Retinal pigment epithelial cell (primary cell): ENCODE measurements around the gene ROCK1.
"Not testable (repeated sequence)": the region's sequence is repeated elsewhere in the genome, so short reads cannot be mapped to it uniquely, and the experiment has no call there.

Source experiments
- DNase-seq: peaks from one replicate; pipeline ENCODE4 v3.0.0-alpha.2; 2010; ENCODE audit warnings: low read depth
- H3K4me3 ChIP-seq: 2 replicates; pipeline ENCODE4 v1.5.1; 2011; ENCODE audit warnings: mild to moderate bottlenecking, low read length, control low read depth, moderate library complexity
- TF ChIP-seq, protein P1 (sequence below): conservative IDR thresholded peaks from 2 replicates; pipeline ENCODE4 v1.5.1; 2011; ENCODE audit warnings: low read depth, low read length, control low read depth, inconsistent platforms

The ROCK1 gene

DNA sequence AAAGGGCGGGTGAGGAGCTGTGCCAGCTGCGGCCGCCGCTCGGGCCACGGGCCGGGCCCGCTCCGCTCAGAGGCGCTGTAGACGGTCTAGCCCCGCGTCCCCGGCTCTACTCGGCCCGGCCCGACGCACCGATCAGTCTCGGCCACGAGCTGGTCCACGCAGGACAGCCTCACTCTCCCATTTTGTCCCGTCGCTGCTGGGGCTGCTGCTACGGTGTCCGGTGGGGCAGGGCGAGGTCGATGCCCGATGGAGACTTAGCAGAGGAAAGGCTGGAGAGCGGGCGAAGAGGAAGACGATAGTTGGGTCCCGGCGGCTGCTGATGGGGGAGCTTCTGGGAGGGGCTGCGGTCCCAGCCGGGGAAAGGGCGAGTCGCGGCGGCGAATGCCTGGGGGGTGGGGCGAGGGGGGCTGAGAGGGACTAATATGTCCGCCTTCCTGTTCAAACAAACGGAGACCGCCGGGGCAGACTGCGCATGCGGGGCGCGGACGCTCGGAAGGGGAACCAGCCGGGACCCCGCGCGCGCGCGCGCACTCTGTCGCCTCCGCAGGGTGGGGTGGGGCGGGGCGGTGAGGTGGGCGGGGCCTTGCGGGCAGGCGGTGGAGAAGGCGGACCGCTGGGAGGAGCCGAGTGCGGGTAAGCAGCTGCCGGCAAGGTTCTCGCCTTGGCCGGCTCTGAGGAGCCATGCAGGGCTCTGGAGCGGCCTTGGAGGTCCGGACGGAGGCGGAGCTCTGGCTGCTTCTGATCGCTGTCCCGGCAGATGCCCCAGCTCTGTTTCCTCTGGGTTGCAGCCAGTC, at the start of gene ROCK1:
ROCK1 (minus strand) TSS at position 468 of the 794 bp plus-strand sequence. CDS start 903 bp downstream, outside the sequence.
- H3K4me3 ChIP-seq = peak within 1 kb of the TSS; percentile 84
- TF ChIP-seq, protein P1, sequence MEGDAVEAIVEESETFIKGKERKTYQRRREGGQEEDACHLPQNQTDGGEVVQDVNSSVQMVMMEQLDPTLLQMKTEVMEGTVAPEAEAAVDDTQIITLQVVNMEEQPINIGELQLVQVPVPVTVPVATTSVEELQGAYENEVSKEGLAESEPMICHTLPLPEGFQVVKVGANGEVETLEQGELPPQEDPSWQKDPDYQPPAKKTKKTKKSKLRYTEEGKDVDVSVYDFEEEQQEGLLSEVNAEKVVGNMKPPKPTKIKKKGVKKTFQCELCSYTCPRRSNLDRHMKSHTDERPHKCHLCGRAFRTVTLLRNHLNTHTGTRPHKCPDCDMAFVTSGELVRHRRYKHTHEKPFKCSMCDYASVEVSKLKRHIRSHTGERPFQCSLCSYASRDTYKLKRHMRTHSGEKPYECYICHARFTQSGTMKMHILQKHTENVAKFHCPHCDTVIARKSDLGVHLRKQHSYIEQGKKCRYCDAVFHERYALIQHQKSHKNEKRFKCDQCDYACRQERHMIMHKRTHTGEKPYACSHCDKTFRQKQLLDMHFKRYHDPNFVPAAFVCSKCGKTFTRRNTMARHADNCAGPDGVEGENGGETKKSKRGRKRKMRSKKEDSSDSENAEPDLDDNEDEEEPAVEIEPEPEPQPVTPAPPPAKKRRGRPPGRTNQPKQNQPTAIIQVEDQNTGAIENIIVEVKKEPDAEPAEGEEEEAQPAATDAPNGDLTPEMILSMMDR = no peak
- peak; percentile 78 for DNase-seq

DNA sequence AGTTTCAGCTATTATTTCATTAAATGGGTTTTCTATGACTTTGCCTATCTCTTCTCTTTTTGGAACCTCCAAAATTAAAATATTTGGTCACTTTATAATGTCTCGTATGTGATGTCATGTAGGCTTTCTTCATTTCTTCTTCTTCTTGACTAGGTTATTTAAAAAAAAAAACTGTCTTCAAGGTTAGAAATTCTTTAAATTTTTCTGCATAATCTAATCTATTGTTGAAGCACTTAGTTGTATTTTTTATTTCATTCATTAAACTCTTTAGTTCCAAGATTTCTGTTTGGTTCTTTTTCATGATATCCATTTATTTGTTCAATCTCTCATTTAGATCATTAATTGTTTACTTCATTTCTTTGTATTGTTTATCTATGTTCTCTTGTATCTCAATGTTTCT, 43.8 kb upstream of the ROCK1 start:
- no peak for DNase-seq
- TF ChIP-seq, protein P1 = no peak
- H3K4me3 ChIP-seq = no peak overlapping the region

DNA sequence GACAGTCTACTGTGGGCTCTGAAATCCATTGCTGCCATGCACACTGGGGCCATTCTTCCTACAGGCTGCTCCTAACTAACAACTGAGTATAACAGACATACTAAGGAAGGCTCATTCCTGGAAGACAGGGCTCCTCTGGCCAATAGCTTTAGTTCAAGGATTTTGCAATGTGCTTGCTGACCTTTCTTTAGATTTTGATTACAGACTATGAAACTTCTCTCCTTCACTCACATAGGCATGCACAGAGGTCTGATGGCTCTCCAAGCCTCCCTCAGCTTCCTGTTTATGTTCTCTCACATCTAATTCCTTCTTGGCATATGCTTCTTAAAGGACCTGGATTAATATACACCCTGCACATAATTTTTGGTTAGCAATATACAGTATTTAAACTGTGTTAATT, 34.4 kb upstream of the ROCK1 start:
- DNase-seq = no peak
- no peak overlapping the region for H3K4me3 ChIP-seq
- TF ChIP-seq, protein P1 = no peak

DNA sequence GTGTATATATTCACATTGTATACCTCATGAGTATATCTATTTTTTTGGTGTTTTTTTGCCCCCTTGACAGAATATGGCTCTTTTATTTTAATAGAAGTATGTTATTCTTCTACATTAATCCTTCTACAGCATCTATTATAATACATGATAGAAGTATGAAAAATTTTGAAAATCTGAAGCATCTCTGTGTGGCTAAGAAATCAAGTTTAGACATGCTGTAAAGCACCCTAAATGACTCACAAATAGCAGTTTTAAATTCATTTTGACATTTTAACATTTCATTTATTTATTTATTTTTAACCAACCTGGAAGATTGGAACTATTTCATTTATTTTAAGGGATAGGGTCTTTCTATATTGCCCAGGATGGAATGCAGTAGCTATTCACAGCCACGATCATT, 33.8 kb upstream of the ROCK1 start:
- no peak for DNase-seq
- no peak overlapping the region for H3K4me3 ChIP-seq
- TF ChIP-seq, protein P1 = no peak

DNA sequence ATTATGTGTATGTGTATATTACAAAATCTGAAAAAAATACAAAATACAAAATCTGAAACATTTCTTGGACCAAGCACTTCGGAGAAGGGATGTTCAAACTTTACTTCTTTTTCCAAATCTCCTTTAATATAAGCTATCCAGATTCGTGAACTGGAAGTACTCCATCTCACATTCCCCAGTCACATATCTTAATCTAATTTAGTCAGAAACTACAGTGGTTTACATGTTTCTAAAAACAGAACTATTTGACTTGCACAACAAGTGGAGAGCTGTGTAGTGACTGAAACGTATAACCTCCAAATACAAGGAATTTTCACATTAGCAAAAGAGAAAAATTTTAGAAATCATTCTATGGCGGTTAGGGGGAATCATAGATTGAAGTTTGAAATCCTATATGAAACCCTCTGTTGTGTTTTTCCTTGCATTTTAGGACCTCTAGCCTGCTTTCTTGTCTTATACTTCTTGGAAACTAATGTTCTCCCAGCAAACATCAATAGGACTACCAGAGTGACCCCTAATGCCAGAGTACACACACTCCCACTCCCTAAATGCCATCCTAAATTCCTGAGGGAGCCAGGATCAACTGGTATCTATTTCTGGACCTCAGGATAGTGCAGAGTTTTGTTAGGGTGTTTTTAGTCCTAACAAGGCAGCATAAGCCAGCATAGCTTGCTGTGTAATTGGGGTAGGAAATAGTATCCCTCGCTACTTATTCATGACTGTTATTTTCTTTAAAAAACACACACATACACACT, 30.2 kb upstream of the ROCK1 start:
- TF ChIP-seq, protein P1 = no peak
- no peak overlapping the region for H3K4me3 ChIP-seq
- DNase-seq = no peak

DNA sequence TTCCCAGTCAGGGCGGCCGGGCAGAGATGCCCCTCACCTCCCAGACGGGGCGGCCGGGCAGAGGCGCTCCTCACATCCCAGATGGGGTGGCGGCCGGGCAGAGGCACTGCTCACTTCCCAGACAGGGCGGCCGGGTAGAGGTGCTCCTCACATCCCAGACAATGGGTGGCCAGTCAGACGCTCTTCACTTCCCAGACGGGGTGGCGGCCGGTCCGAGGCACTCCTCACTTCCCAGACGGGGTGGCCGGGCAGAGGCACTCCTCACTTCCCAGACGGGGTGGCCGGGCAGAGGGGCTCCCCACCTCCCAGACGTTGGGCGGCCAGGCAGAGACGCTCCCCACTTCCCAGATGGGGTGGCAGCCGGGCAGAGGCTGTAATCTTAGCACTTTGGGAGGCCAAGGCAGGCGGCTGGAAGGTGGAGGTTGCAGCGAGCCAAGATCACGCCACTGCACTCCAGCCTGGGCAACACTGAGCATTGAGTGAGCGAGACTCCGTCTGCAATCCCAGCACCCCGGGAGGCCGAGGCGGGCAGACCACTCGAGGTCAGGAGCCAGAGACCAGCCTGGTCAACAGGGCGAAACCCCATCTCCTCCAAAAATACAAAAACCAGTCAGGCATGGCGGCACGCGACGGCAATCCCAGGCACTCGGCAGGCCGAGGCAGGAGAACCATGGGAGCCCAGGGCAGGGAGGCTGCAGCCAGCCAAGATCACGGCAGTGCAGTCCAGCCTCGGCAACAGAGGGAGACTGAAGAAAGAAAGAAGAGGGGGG, 26.3 kb upstream of the ROCK1 start:
- DNase-seq = not testable (repeated sequence)

DNA sequence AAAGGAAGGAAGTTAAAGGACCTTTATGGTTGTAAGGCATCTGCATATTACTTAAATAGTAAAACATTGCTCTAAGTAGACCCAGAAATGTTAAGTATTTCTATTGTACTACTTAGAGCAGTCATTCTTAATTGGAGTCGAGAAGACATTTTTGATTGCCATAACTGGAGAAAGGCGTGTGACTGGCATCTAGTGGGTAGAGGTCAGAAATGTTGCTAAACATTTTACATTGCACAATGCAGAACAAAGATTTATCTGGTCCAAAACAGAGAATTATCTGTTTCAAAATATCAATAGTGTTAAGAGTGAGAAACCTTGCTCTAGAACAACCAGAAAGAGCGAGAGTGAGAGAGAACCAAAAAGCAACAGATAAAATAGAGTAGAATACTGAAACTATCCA, 23.3 kb upstream of the ROCK1 start:
- no peak overlapping the region for H3K4me3 ChIP-seq
- TF ChIP-seq, protein P1 = peak; percentile 47
- DNase-seq = no peak

More for the DNA sequence above, 26.3 kb upstream of the ROCK1 start:
- not testable (repeated sequence) for H3K4me3 ChIP-seq
